K562 (cell line): ENCODE results near the gene HVCN1. TPM values are rescaled to one million over a fixed set of nuclear protein-coding genes. Genes with fewer than 3 reads are reported as not detected.

Experiments used
- ATF3 ChIP-seq, 2 experiments: fragments of 450-650 bp in 1 of 2; sonication (generic) in 1 of 2; formaldehyde crosslinking in 1 of 2; IDR thresholded peaks in 1 of 2; conservative IDR thresholded peaks in 1 of 2; 2 replicates each; pipeline versions ENCODE4 v1.6.1 to v1.8.1; 2016 to 2023; ENCODE audit warnings: mild to moderate bottlenecking in 2 of 2, moderate library complexity in 2 of 2, inconsistent platforms in 1 of 2, missing genetic modification reagents in 1 of 2
- BRF2 ChIP-seq: IDR thresholded peaks from 3 replicates; pipeline ENCODE4 v1.6.1; 2011; ENCODE audit warnings: borderline replicate concordance, mild to moderate bottlenecking; ENCODE audit not compliant: insufficient read length, insufficient read depth
- CEBPG ChIP-seq, 3 experiments: fragments of 200-800 bp in 1 of 3; sonication (Bioruptor generic) in 1 of 3; sonication (generic) in 1 of 3; formaldehyde crosslinking in 1 of 3; IDR thresholded peaks in 2 of 3; conservative IDR thresholded peaks in 1 of 3; 2 replicates each; pipeline versions ENCODE4 v1.6.1 to v1.8.0; 2016 to 2022; ENCODE audit warnings: missing compliant biosample characterization in 2 of 3, missing genetic modification characterization in 2 of 3, mild to moderate bottlenecking in 1 of 3, missing genetic modification reagents in 1 of 3
- JUN ChIP-seq, 2 experiments: sonication (generic) in 1 of 2; formaldehyde crosslinking in 1 of 2; IDR thresholded peaks; 2 replicates each; pipeline versions ENCODE4 v1.6.1 to v1.8.0; 2012 to 2022; ENCODE audit warnings: borderline replicate concordance in 2 of 2, mild to moderate bottlenecking in 2 of 2, improper control_type of control experiment in 1 of 2, low read depth in 1 of 2, low read length in 1 of 2, missing genetic modification reagents in 1 of 2
- JUNB ChIP-seq: fragments of 450-650 bp; formaldehyde crosslinking; conservative IDR thresholded peaks from 2 replicates; pipeline ENCODE4 v1.4.0; 2020; ENCODE audit warnings: mild to moderate bottlenecking
- LEF1 ChIP-seq: fragments of 450-650 bp; IDR thresholded peaks from 2 replicates; pipeline ENCODE4 v1.6.1; 2016; ENCODE audit warnings: mild to moderate bottlenecking
- MAFK ChIP-seq: IDR thresholded peaks from 2 replicates; pipeline ENCODE4 v1.6.1; 2011; ENCODE audit warnings: low read length, improper control_type of control experiment
- MEIS2 ChIP-seq: fragments of 450-650 bp; IDR thresholded peaks from 2 replicates; pipeline ENCODE4 v1.6.1; 2014; ENCODE audit warnings: mild to moderate bottlenecking; ENCODE audit not compliant: partially characterized antibody
- NFE2 ChIP-seq: IDR thresholded peaks from 2 replicates; pipeline ENCODE4 v1.6.1; 2014; ENCODE audit warnings: antibody characterized with exemption, low read depth
- PKNOX1 ChIP-seq: fragments of 450-650 bp; IDR thresholded peaks from 2 replicates; pipeline ENCODE4 v1.6.1; 2016
- TBL1XR1 ChIP-seq, 2 experiments: IDR thresholded peaks; 2 replicates each; pipeline ENCODE4 v1.6.1; 2012; ENCODE audit warnings: improper control_type of control experiment in 2 of 2, low read length in 2 of 2, mild to moderate bottlenecking in 1 of 2
- ZNF407 ChIP-seq: fragments of 450-650 bp; IDR thresholded peaks from 2 replicates; pipeline ENCODE4 v1.6.1; 2016; ENCODE audit warnings: low read depth
- polyA plus RNA-seq, 8 experiments: library from polyadenylated mRNA; depleted of rRNA in 4 of 8; stranded (reverse) in 5 of 8; unstranded in 3 of 8; fragments of >200 nt; fragmentation: Nextera tagmentation in 2 of 8; fragmentation: Illumina TruSeq in 1 of 8; extraction: Ambion mirVana in 2 of 8; extraction: Trizol in 1 of 8; gene quantifications; 2 replicates each; pipeline versions ENCODE4 v1.2.1 to v1.2.3, GENCODE V29; 2011 to 2014; ENCODE audit warnings: inconsistent platforms in 1 of 8, missing spikeins in 1 of 8
- total RNA-seq, 7 experiments: library from RNA; depleted of rRNA in 6 of 7; stranded (reverse); fragments of >200 nt in 6 of 7; fragmentation: Illumina TruSeq in 2 of 7; extraction: Trizol in 2 of 7; gene quantifications; 2 replicates each; pipeline versions ENCODE4 v1.2.1 to v1.2.3, GENCODE V29; 2011 to 2021; ENCODE audit warnings: low replicate concordance in 1 of 7

The HVCN1 gene
- total and polyA plus RNA-seq, 9 of the 15 experiments (the other 6 are each of a cell fraction or from before 2014, with no cell fraction given) = 0.21 to 1.4 (median 0.74) TPM

GRCh38 chr12:110639336-110640141 lies 49.4 kb downstream of the HVCN1 start (continued):
- TF ChIP-seq TBL1XR1 (IDR thresholded peaks at IDR 0.05; ENCODE audit: low read length in 2 of 2) (peak in 1 of 2 experiments; percentile 44; a peak in 2 of 4 replicates), CEBPG (CRISPR knock-in tag; IDR thresholded peaks at IDR 0.05) (peak; percentile 18; the same call in 1 of the 2 replicates), CEBPG (tag; conservative IDR thresholded peaks at IDR 0.05 in 1 of 2, IDR thresholded peaks at IDR 0.05 in 1 of 2) (peak; percentile 46 to 80; a peak in 2 of 4 replicates), BRF2 (no peak), PKNOX1 (peak; percentile 72), MAFK (peak; percentile 47; the same call in 1 of the 2 replicates), MEIS2 (peak; percentile 79), JUNB (peak; percentile 67; the same call in 1 of the 2 replicates), ZNF407 (no peak), ATF3 (IDR thresholded peaks at IDR 0.05) (peak; percentile 96), ATF3 (CRISPR knock-in tag; conservative IDR thresholded peaks at IDR 0.05) (peak; percentile 87), NFE2 (peak; percentile 82), JUN (IDR thresholded peaks at IDR 0.05; ENCODE audit: borderline replicate concordance, low read depth, low read length) (peak; percentile 74), JUN (CRISPR knock-in tag; IDR thresholded peaks at IDR 0.05; ENCODE audit: borderline replicate concordance) (no peak), LEF1 (0 out of 2 replicates have a peak, but pooled peaks have one; percentile 32)
